Measurements from ENCODE around the gene SYT15.
A peak's percentile ranks its signal among the peaks of the same experiment; 100 is the strongest.
"Not testable (repeated sequence)": the region's sequence is repeated elsewhere in the genome, so short reads cannot be mapped to it uniquely, and the experiment has no call there.

The SYT15 gene

DNA sequence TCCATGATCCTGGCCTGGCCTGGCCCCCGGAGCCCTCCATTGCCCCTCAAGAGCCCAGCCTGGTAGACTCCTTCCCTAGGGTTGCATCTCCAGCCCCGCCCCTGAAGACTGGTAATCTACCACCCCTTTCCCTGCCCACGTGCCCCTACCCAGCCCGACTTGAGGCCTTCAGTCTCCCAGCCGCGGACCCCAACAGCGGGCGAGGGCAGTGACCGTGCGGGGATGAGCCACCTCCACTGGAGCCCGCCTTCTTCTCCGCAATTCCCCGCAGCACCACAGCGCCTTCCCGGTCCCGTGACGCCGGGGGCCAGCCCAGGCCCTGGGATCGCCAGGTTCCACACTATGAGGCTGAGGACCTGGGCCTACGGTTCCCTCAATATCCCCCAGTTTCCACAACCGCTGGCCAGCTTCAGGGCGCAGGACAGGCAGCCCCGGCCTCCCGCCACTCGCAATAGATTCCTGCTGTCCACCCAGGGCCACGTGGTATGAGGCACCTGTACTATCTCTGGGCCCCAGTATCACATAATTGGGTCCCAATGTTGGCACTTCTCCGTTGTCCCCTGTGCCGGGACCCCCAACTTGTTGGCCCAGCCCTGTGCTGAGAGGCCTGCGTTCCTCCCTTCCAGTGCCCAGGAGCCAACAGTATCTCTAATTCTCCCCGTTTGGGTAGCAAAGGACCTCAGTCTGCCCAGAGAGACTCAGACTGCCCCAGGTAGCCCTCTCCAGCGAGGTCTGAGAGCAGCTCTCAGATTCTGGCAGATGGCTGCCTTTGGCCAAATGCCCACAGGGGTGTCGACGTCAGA lies 21.4 kb upstream of the SYT15 start:
- no peak for DNase-seq

- DNase-seq, result no peak
Measured at GRCh38 chr10:46558122-46558391, 20.9 kb upstream of the SYT15 start.

- DNase-seq, result no peak
Measured at GRCh38 chr10:46558392-46559185, 20.3 kb upstream of the SYT15 start.

- no peak for DNase-seq
Measured at GRCh38 chr10:46559231-46559671, 19.7 kb upstream of the SYT15 start.

GRCh38 chr10:46560381-46560780 lies 18.5 kb upstream of the SYT15 start:
- no peak for DNase-seq

GRCh38 chr10:46560952-46561351 lies 18.0 kb upstream of the SYT15 start:
- no peak for DNase-seq

- DNase-seq, result peak; percentile 27
Measured at GRCh38 chr10:46565591-46566332, 13.2 kb upstream of the SYT15 start.

GRCh38 chr10:46567151-46567550 lies 11.8 kb upstream of the SYT15 start:
- DNase-seq, result not testable (repeated sequence)

DNA sequence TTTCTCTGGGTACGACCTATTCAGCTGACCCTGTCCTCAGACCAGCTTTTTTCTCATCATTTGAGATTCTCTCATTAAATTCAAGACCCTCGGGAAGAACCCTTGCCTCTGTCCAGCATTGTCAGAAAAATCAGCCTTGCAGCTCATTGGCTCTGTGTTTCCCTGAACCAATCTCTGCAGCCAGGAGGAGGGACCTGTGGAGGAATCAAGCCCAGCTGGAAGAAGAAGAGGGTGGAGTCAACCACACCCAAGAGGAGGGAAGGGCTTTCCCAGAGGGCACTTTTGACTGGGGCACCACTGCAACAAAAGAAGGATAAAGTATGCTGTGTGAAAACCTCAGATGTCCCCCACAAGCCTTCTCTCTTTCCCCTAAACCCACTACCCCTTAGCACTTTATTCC lies 8.3 kb upstream of the SYT15 start:
- not testable (repeated sequence) for DNase-seq

DNA sequence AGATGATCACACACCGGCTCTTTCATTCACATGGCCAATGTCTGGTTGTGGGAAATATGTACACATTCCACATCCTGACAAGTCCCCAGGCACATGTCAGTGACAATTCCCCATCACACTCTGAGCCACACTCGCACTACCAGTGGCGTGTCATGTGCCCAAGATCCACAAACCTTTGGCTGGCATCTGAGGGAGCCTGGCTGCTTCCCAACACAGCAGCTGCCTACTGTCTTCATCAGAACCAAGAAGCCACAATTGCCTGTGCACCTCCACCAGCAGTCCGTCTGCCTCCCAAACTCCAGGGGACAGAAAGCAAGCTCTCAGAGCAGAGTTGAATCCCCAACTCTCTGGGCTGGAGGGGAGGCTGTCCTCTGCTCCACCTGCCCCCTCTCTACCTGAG lies 6.2 kb upstream of the SYT15 start:
- not testable (repeated sequence) for DNase-seq

- not testable (repeated sequence) for DNase-seq
Measured at GRCh38 chr10:46573314-46573713, 5.6 kb upstream of the SYT15 start.

DNA sequence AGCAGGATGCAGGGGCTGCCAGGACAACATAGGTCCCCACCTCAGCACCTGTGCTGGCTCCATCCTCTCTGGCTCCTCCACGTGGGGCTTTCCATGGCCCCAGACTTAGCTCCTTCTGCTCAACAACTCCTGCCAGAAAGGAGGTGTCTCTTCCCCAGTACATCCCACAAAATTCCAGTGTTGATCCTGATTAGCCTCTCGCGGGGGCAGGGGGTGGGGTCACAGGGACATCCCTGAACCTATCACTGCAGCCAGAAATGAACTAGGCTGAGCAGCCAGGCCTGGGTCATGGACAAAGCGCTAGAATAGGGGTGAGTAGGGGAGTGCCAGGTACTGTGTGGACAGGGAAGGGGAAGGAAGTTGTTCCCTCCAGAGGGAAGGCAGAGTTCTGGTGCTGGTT lies 5.0 kb upstream of the SYT15 start:
- not testable (repeated sequence) for DNase-seq

GRCh38 chr10:46577624-46578473 lies 1.1 kb upstream of the SYT15 start:
- DNase-seq, result not testable (repeated sequence)

GRCh38 chr10:46579378-46579777 lies 450 bp downstream of the SYT15 start:
- not testable (repeated sequence) for DNase-seq

DNA sequence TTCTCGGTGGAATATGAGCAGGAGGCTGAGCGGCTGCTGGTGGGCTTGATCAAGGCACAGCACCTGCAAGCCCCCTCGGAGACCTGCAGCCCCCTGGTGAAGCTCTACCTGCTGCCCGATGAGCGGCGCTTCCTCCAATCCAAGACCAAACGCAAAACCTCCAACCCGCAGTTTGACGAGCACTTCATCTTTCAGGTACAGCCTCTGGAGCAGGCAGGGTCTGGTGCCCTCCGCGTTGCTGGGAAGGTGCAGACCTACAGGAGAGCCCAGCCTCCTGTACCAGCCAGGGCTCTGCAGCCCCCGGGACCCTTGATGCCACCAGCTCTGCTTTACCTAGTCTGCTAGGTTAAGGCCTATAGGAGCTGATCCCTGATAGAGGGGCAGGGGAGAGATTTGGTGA lies 3.1 kb downstream of the SYT15 start:
- DNase-seq, result not testable (repeated sequence)

- not testable (repeated sequence) for DNase-seq
Measured at GRCh38 chr10:46582568-46582967, 3.6 kb downstream of the SYT15 start.

GRCh38 chr10:46584196-46584595 lies 5.3 kb downstream of the SYT15 start:
- DNase-seq, result not testable (repeated sequence)

DNA sequence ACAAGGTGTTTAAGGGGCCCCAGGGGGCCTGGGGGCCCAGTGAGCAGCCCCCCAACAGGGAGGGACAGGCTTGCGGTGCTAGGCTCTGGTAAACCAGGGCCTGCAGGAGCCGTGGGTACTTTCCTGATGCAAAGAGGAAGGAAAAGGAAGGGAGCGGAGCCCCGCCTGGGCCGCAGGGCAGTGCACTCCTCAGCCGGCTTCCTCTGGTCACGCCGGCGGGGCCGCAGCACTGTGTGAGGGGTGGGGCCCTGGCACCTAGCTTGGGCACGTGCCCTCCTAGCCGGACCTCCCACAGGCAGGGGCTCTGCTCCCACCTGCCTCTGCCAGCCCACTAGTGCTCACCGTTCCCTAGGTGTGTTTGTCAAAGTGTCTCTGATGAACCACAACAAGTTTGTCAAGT lies 6.3 kb downstream of the SYT15 start:
- DNase-seq, result not testable (repeated sequence)

DNA sequence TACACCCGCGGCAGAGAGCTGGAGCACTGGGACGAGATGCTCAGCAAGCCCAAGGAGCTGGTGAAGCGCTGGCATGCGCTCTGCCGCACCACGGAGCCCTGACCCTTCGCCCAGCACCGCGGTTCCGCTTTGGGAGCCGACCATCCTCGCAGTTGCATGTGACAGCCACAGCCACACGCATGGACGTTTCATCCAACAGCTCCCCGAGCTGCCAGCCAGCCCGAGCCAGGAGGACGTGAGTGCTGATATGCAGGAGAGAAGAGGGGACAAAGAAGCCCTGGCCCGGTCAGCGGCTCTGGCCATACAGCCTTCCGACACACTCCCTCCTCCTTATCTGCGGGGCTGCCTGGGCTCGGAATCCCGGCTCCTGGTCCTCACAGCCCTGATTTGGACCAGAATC lies 8.6 kb downstream of the SYT15 start:
- DNase-seq, result not testable (repeated sequence)

DNA sequence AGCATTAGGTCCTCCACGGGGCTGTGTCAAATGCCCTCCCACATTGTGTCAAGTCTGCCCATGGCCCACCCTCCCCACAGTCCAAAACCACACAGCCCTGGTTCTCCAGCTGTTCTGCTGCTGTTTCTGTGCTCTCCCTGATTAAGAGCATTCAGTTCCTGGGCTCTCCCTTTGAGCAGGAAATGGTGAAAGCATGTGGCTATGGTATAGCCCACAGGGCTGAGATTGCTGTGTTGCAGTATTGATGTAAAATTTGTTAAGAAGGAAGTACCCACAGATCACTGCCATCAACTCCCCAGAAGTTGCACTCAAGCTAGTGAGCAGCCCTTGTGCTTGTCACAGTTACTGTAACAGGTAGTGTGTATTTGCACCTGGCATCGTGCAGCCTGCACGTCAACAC lies 9.3 kb downstream of the SYT15 start:
- DNase-seq, result not testable (repeated sequence)

DNA sequence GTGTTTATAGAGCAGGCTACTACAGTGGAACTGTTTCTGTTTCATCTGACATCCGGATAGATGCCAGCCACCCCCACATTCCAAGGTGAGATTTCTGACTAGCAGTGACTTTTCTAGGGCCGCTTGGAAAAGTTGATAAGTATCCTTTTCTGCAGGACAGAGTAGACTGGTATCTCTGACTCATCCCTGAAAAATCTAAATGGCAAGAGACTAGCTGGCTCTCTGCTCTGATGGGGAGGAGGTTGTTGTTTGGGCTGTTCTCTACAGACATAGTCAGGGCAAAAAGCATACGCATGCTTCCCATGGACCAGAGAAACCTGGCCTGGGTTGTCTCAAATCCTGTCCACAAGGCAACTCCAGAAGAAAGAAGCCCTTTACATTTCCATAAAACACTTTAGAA lies 10.7 kb downstream of the SYT15 start:
- DNase-seq, result not testable (repeated sequence)

GRCh38 chr10:46591053-46591452 lies 12.1 kb downstream of the SYT15 start:
- DNase-seq, result not testable (repeated sequence)

DNA sequence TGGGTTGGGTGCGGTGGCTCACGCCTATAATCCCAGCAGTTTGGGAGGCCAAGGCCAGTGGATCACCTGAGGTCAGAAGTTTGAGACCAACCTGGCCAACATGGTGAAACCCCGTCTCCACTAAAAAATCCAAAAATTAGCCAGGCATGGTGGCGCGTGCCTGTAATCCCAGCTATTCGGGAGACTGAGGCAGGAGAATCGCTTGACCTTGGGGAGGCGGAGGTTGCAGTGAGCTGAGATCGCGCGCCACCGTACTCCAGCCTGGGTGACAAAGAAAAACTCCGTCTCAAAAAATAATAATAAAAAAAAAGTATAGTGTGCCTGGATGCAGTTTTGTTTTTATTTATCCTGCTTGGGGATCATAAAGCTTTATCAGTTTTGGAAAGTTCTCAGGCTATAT lies 14.4 kb downstream of the SYT15 start:
- DNase-seq, result not testable (repeated sequence)

Data from stimulated activated naive CD4-positive, alpha-beta T cell treated with Interleukin-2 at 50 U/mL for 16 hours (primary cell).